ENCODE results near the gene PIM2. TPM values are rescaled to one million over a fixed set of nuclear protein-coding genes. Genes with fewer than 3 reads are reported as not detected.

The PIM2 gene
- total and polyA plus RNA-seq, 9 of the 15 experiments (the other 6 are each of a cell fraction or from before 2014, with no cell fraction given), result 67.6 to 191 (median 108) TPM

DNA sequence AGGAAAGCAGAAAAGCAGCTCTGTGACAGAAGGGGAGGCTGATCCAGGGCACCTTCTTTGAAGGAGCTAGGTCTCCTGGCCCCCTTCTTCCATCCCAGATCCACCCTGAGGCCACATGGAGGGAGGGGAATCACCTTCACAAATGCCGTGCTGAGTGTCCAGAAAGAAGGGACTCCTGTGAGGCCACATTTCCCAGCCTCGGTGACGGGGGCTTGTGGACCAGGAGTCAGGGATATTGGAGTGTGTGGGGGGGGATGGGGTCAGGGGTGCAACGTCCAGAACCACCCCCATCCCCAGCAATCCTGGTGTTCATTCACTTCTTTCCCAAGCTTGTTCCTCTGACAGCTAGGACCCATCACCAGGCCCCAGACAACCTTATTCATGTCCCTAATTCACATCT, 25.9 kb downstream of the PIM2 start (continued):
- no peak for TF ChIP-seq ZNF3 (CRISPR knock-in tag; IDR thresholded peaks at IDR 0.05)
- TF ChIP-seq, protein P1, sequence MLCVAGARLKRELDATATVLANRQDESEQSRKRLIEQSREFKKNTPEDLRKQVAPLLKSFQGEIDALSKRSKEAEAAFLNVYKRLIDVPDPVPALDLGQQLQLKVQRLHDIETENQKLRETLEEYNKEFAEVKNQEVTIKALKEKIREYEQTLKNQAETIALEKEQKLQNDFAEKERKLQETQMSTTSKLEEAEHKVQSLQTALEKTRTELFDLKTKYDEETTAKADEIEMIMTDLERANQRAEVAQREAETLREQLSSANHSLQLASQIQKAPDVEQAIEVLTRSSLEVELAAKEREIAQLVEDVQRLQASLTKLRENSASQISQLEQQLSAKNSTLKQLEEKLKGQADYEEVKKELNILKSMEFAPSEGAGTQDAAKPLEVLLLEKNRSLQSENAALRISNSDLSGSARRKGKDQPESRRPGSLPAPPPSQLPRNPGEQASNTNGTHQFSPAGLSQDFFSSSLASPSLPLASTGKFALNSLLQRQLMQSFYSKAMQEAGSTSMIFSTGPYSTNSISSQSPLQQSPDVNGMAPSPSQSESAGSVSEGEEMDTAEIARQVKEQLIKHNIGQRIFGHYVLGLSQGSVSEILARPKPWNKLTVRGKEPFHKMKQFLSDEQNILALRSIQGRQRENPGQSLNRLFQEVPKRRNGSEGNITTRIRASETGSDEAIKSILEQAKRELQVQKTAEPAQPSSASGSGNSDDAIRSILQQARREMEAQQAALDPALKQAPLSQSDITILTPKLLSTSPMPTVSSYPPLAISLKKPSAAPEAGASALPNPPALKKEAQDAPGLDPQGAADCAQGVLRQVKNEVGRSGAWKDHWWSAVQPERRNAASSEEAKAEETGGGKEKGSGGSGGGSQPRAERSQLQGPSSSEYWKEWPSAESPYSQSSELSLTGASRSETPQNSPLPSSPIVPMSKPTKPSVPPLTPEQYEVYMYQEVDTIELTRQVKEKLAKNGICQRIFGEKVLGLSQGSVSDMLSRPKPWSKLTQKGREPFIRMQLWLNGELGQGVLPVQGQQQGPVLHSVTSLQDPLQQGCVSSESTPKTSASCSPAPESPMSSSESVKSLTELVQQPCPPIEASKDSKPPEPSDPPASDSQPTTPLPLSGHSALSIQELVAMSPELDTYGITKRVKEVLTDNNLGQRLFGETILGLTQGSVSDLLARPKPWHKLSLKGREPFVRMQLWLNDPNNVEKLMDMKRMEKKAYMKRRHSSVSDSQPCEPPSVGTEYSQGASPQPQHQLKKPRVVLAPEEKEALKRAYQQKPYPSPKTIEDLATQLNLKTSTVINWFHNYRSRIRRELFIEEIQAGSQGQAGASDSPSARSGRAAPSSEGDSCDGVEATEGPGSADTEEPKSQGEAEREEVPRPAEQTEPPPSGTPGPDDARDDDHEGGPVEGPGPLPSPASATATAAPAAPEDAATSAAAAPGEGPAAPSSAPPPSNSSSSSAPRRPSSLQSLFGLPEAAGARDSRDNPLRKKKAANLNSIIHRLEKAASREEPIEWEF (CRISPR knock-in tag; IDR thresholded peaks at IDR 0.05), result no peak
- no peak for TF ChIP-seq SLC30A9 (CRISPR knock-in tag; IDR thresholded peaks at IDR 0.05)
- no peak for TF ChIP-seq TAF15 (IDR thresholded peaks at IDR 0.05; ENCODE audit: low read depth, low read length)
- no peak for TF ChIP-seq E2F3 (CRISPR knock-in tag; IDR thresholded peaks at IDR 0.05)
- TF ChIP-seq TCF7 (IDR thresholded peaks at IDR 0.05; ENCODE audit: borderline replicate concordance), result no peak
- no peak for TF ChIP-seq BHLHE40 (IDR thresholded peaks at IDR 0.05; ENCODE audit: low read length)

All from K562 (cell line).